Smooth muscle cell (in vitro differentiated cells): ENCODE measurements around the gene C20orf173. TPM values are rescaled to one million over a fixed set of nuclear protein-coding genes. Genes with fewer than 3 reads are reported as not detected.
"Not testable (repeated sequence)": the region's sequence is repeated elsewhere in the genome, so short reads cannot be mapped to it uniquely, and the experiment has no call there.

Source experiments
- DNase-seq: peaks from one replicate; lab custom pipeline; 2025; ENCODE audit not compliant: unreplicated experiment; lab: John Stamatoyannopoulos, UW
- H2AFZ ChIP-seq: fragments of 200-600 bp; sonication (generic); 2 replicates; pipeline ENCODE4 v1.6.0; 2016; ENCODE audit warnings: antibody characterized with exemption, low read depth, mild to moderate bottlenecking
- H3F3A ChIP-seq: fragments of 200-600 bp; sonication (generic); 2 replicates; pipeline ENCODE4 v1.6.0; 2017; ENCODE audit warnings: antibody characterized with exemption, low read depth
- H3K27ac ChIP-seq: fragments of 200-600 bp; sonication (generic); 2 replicates; pipeline ENCODE4 v1.5.1; 2016; ENCODE audit warnings: low read depth, mild to moderate bottlenecking
- H3K27me3 ChIP-seq: fragments of 200-600 bp; sonication (generic); 2 replicates; pipeline ENCODE4 v1.6.1; 2016; ENCODE audit warnings: low read depth, mild to moderate bottlenecking
- H3K36me3 ChIP-seq: fragments of 200-600 bp; sonication (generic); 2 replicates; pipeline ENCODE4 v1.5.1; 2016; ENCODE audit warnings: low read depth
- H3K4me1 ChIP-seq: fragments of 200-600 bp; sonication (generic); 2 replicates; pipeline ENCODE4 v1.5.1; 2016; ENCODE audit warnings: low read depth
- H3K4me2 ChIP-seq: fragments of 200-600 bp; sonication (generic); 2 replicates; pipeline ENCODE4 v1.6.0; 2016; ENCODE audit warnings: mild to moderate bottlenecking
- H3K4me3 ChIP-seq: fragments of 200-600 bp; sonication (generic); 2 replicates; pipeline ENCODE4 v1.5.1; 2016; ENCODE audit warnings: mild to moderate bottlenecking
- H3K79me2 ChIP-seq: fragments of 200-600 bp; sonication (generic); 2 replicates; pipeline ENCODE4 v1.6.0; 2016; ENCODE audit warnings: low read depth, mild to moderate bottlenecking
- H3K9ac ChIP-seq: fragments of 200-600 bp; sonication (generic); 2 replicates; pipeline ENCODE4 v1.6.0; 2016; ENCODE audit warnings: low read depth
- H3K9me3 ChIP-seq: fragments of 200-600 bp; sonication (generic); replicated peaks from 2 replicates; pipeline ENCODE4 v1.5.1; 2016; ENCODE audit warnings: low read depth
- H4K20me1 ChIP-seq: fragments of 200-600 bp; sonication (generic); 2 replicates; pipeline ENCODE4 v1.6.0; 2016; ENCODE audit warnings: low read depth
- CTCF ChIP-seq: fragments of 200-600 bp; sonication (generic); IDR thresholded peaks from 2 replicates; pipeline ENCODE4 v1.5.1; 2017; ENCODE audit warnings: borderline replicate concordance, mild to moderate bottlenecking, antibody characterized with exemption; ENCODE audit not compliant: insufficient read depth, poor library complexity, severe bottlenecking
- WGBS: methylation state at CpG from one replicate; pipeline ENCODE4 v1.1.7; 2016; ENCODE audit warnings: low lambda C conversion rate; 5-methylcytosine and 5-hydroxymethylcytosine counted together
- polyA plus RNA-seq: library from polyadenylated mRNA; unstranded; fragments of >200 nt; fragmentation: Nextera tagmentation; extraction: Ambion mirVana; gene quantifications from 2 replicates; pipeline ENCODE4 v1.2.1, GENCODE V29; 2016
- total RNA-seq: library from RNA; depleted of rRNA; stranded (reverse); fragments of >200 nt; gene quantifications from 2 replicates; pipeline ENCODE4 v1.2.3, GENCODE V29; 2014

Gene C20orf173
- total and polyA plus RNA-seq, 2 experiments from 2014 or later, result not detected

- no peak for TF ChIP-seq CTCF
- H3K27me3 ChIP-seq, result no peaks in the 10 kb centered on the region
- no peak overlapping the region for H3K4me3 ChIP-seq
- no peaks in the 10 kb centered on the region for H4K20me1 ChIP-seq
- 100% methylated on average over 1 of the region's 1 CpG for WGBS
- H3K9ac ChIP-seq, result no peak overlapping the region
- no peak overlapping the region for H2AFZ ChIP-seq
- no peaks in the 10 kb centered on the region for H3F3A ChIP-seq
- no peak overlapping the region for H3K27ac ChIP-seq
- no peaks in the 10 kb centered on the region for H3K9me3 ChIP-seq
- H3K36me3 ChIP-seq, result no peaks in the 10 kb centered on the region
- H3K79me2 ChIP-seq, result no peaks in the 10 kb centered on the region
- DNase-seq, result no peak
- no peaks in the 10 kb centered on the region for H3K4me1 ChIP-seq
- no peak overlapping the region for H3K4me2 ChIP-seq
Observed at GRCh38 chr20:35525639-35526038, 3.8 kb downstream of the C20orf173 start.

- Histone ChIP-seq H3K36me3 (no peaks in the 10 kb centered on the region), H3K27me3 (no peaks in the 10 kb centered on the region), H3F3A (no peaks in the 10 kb centered on the region), H3K27ac (no peak overlapping the region), H3K9ac (no peak overlapping the region), H4K20me1 (no peaks in the 10 kb centered on the region), H3K4me1 (no peaks in the 10 kb centered on the region), H3K4me2 (no peak overlapping the region), H2AFZ (no peak overlapping the region), H3K79me2 (no peaks in the 10 kb centered on the region), H3K9me3 (no peaks in the 10 kb centered on the region), H3K4me3 (no peak overlapping the region)
- peak; percentile 35 for TF ChIP-seq CTCF
- no peak for DNase-seq
- 70% methylated on average over 5 of the region's 6 CpGs for WGBS
Observed at GRCh38 chr20:35523298-35523888, 6.1 kb downstream of the C20orf173 start.

GRCh38 chr20:35518955-35519354 is 10.5 kb downstream of the C20orf173 start:
- WGBS, result 93% methylated on average over 9 of the region's 9 CpGs
- Histone ChIP-seq H3F3A (peaks cover 4% of the 10 kb centered on the region), H3K4me2 (no peak overlapping the region), H3K79me2 (no peaks in the 10 kb centered on the region), H4K20me1 (no peaks in the 10 kb centered on the region), H3K4me1 (no peaks in the 10 kb centered on the region), H2AFZ (no peak overlapping the region), H3K27me3 (no peaks in the 10 kb centered on the region), H3K9me3 (no peaks in the 10 kb centered on the region), H3K27ac (no peak overlapping the region), H3K9ac (no peak overlapping the region), H3K4me3 (no peak overlapping the region), H3K36me3 (no peaks in the 10 kb centered on the region)
- no peak for TF ChIP-seq CTCF
- no peak for DNase-seq

GRCh38 chr20:35517767-35518166 is 11.7 kb downstream of the C20orf173 start:
- not testable (repeated sequence) for H3K36me3 ChIP-seq, H3K9ac ChIP-seq, H3K4me2 ChIP-seq, DNase-seq, H3K27ac ChIP-seq, H4K20me1 ChIP-seq, H3K4me3 ChIP-seq, H3K27me3 ChIP-seq, H3K9me3 ChIP-seq, H3F3A ChIP-seq, H3K79me2 ChIP-seq, H2AFZ ChIP-seq, H3K4me1 ChIP-seq
- 95% methylated on average over 5 of the region's 5 CpGs for WGBS
